Measurements from ENCODE around the gene G2E3. TPM values are rescaled to one million over a fixed set of nuclear protein-coding genes. Genes with fewer than 3 reads are reported as not detected.

Gene G2E3
- total and polyA plus RNA-seq, 2 donors from 2014 or later = 4.4 to 20.5 TPM

DNA sequence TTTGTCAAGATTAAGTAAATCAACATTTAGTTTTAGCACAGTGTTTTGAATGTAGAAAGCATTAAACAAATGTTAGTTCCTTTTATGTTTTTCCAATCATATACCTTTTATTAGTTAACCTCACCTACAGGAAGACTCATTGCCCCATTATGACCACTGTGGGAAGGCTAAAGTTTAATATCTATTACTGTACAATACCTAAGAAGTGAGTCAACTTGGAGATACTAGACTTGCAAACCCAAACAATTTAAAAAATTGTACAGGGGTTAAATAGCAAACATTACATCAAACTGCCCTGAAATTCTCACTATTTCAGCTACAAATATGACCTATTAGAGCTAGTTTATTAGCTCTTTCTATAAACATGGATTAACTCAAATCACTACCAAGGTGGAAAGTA lies 8.6 kb upstream of the G2E3 start:
- intact Hi-C loops (cut with DNase I) = no loop called here

DNA sequence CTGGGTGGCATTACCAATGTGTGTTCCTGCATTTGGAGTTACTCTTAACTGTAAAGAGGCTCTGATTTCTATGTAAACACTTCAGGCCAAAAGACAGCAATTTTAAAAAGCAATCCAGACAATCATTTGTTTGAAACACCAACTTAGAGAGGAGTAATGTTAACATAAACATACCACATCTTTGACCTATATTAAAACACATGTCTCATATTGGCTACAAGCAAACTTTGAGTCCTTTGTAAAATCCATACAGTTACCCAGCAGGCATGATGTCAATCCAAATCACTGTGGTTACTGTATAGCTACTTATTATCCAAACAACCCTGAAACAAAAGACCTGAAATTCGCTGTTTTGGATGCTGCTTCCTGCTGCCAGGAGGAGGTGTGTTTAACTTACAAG lies 7.5 kb upstream of the G2E3 start:
- DNase-seq (peak in 2 of 5 donors; percentile 14 to 16), FAIRE-seq (no peak)
- Histone ChIP-seq H3K4me1 (ENCODE audit: control insufficient read depth in 2 of 3, insufficient read depth in 2 of 3, low read depth in 1 of 3, low read length in 3 of 3) (no peaks in the 10 kb centered on the region), H3K36me3 (ENCODE audit: control insufficient read depth in 2 of 3, insufficient read depth in 3 of 3, low read length in 3 of 3) (no peaks in the 10 kb centered on the region), H3K4me3 (ENCODE audit: low read length in 3 of 3) (no peak overlapping the region), H3K27ac (ENCODE audit: low read depth in 2 of 2, low read length in 2 of 2) (no peak overlapping the region), H3K9ac (ENCODE audit: low read length in 3 of 3) (no peak overlapping the region), H3K27me3 (ENCODE audit: control insufficient read depth, insufficient read depth, low read length) (no peaks in the 10 kb centered on the region), H3K9me3 (ENCODE audit: control insufficient read depth in 2 of 3, insufficient read depth in 1 of 3, low read length in 3 of 3) (no peaks in the 10 kb centered on the region)
- TF ChIP-seq, protein P1, sequence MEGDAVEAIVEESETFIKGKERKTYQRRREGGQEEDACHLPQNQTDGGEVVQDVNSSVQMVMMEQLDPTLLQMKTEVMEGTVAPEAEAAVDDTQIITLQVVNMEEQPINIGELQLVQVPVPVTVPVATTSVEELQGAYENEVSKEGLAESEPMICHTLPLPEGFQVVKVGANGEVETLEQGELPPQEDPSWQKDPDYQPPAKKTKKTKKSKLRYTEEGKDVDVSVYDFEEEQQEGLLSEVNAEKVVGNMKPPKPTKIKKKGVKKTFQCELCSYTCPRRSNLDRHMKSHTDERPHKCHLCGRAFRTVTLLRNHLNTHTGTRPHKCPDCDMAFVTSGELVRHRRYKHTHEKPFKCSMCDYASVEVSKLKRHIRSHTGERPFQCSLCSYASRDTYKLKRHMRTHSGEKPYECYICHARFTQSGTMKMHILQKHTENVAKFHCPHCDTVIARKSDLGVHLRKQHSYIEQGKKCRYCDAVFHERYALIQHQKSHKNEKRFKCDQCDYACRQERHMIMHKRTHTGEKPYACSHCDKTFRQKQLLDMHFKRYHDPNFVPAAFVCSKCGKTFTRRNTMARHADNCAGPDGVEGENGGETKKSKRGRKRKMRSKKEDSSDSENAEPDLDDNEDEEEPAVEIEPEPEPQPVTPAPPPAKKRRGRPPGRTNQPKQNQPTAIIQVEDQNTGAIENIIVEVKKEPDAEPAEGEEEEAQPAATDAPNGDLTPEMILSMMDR (IDR thresholded peaks at IDR 0.05; ENCODE audit: borderline replicate concordance, extremely low read depth, insufficient read depth) = no peak
- intact Hi-C loops (cut with DNase I) = no loop called here

More for the DNA sequence above, 8.6 kb upstream of the G2E3 start:
- Histone ChIP-seq H3K27ac (ENCODE audit: low read depth in 2 of 2, low read length in 2 of 2) (no peak overlapping the region), H3K27me3 (ENCODE audit: control insufficient read depth, insufficient read depth, low read length) (no peaks in the 10 kb centered on the region), H3K4me3 (ENCODE audit: low read length in 3 of 3) (no peak overlapping the region), H3K4me1 (ENCODE audit: control insufficient read depth in 2 of 3, insufficient read depth in 2 of 3, low read depth in 1 of 3, low read length in 3 of 3) (no peaks in the 10 kb centered on the region), H3K9me3 (ENCODE audit: control insufficient read depth in 2 of 3, insufficient read depth in 1 of 3, low read length in 3 of 3) (no peaks in the 10 kb centered on the region), H3K9ac (ENCODE audit: low read length in 3 of 3) (no peak overlapping the region), H3K36me3 (ENCODE audit: control insufficient read depth in 2 of 3, insufficient read depth in 3 of 3, low read length in 3 of 3) (no peaks in the 10 kb centered on the region)
- DNase-seq (no peak), FAIRE-seq (no peak)
- TF ChIP-seq, protein P1 (IDR thresholded peaks at IDR 0.05; ENCODE audit: borderline replicate concordance, extremely low read depth, insufficient read depth) = no peak

DNA sequence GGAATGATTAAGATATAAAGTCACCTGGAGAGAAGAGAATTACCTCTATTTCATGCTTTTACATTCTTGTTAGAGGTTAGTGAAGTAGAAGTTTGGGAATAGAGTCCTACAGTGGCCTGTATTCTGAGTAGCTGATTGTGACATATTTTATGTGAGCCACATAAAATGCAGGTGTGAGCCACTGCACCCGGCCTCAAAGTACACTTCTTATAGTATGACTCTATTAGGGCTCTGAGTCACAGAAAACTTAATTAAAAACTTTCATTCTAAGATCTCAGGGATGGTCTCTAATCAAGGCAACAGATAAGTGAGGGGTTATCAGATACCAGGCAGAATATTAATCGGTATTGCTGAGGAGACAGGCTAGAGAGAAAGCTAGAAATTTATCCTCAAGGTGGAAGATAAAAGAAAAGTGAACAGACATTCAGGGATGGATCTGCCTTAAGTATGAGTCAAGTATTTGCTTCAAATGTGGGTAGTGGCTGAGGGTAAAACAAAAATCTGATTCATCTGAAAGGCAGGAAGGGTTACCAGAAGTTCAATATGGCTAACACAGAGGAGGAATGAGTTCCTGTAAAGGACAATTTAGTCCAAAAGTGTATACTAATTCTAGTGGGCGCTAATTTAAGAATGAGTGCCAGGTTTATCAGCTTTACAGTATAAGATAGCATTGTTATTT lies 5.5 kb upstream of the G2E3 start:
- no peak for FAIRE-seq
- TF ChIP-seq, protein P1 (IDR thresholded peaks at IDR 0.05; ENCODE audit: borderline replicate concordance, extremely low read depth, insufficient read depth) = no peak
- H3K9me3 ChIP-seq (ENCODE audit: control insufficient read depth in 2 of 3, insufficient read depth in 1 of 3, low read length in 3 of 3) = no peaks in the 10 kb centered on the region
- no peak overlapping the region for H3K4me3 ChIP-seq (ENCODE audit: low read length in 3 of 3)
- H3K27ac ChIP-seq (ENCODE audit: low read depth in 2 of 2, low read length in 2 of 2) = no peak overlapping the region
- DNase-seq = no peak
- H3K4me1 ChIP-seq (ENCODE audit: control insufficient read depth in 2 of 3, insufficient read depth in 2 of 3, low read depth in 1 of 3, low read length in 3 of 3) = peaks cover 0 to 2% (median 0%) of the 10 kb centered on the region in 3 donors
- H3K36me3 ChIP-seq (ENCODE audit: control insufficient read depth in 2 of 3, insufficient read depth in 3 of 3, low read length in 3 of 3) = no peaks in the 10 kb centered on the region
- no peak overlapping the region for H3K9ac ChIP-seq (ENCODE audit: low read length in 3 of 3)
- H3K27me3 ChIP-seq (ENCODE audit: control insufficient read depth, insufficient read depth, low read length) = no peaks in the 10 kb centered on the region
- intact Hi-C loops (cut with DNase I) = no loop called here

DNA sequence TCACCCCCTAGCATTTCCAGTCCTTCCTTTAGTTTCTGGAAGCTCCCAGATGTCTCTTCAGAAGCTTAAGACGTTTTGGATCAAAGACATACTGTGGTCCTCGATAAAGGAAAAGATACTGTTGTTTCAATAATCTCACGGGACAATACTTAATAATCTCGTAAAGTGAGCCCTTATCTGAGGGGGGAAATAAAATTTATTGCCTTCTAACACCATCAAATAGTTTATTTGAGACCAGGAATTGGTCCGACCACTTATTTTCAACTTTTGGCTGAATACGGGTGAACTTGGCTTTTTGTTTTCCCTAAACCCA lies 640 bp upstream of the G2E3 start:
- TF ChIP-seq, protein P1 (IDR thresholded peaks at IDR 0.05; ENCODE audit: borderline replicate concordance, extremely low read depth, insufficient read depth) = no peak
- peak overlapping the region; percentile 64 to 93 (median 72) for H3K9ac ChIP-seq (ENCODE audit: low read length in 3 of 3)
- DNase-seq (no peak), FAIRE-seq (no peak)
- no peaks in the 10 kb centered on the region for H3K9me3 ChIP-seq (ENCODE audit: control insufficient read depth in 2 of 3, insufficient read depth in 1 of 3, low read length in 3 of 3)
- peak overlapping the region; percentile 88 to 97 (median 90) for H3K4me3 ChIP-seq (ENCODE audit: low read length in 3 of 3)
- peak overlapping the region in 1 of 2 donors; percentile 11 for H3K27ac ChIP-seq (ENCODE audit: low read depth in 2 of 2, low read length in 2 of 2)
- H3K36me3 ChIP-seq (ENCODE audit: control insufficient read depth in 2 of 3, insufficient read depth in 3 of 3, low read length in 3 of 3) = no peaks in the 10 kb centered on the region
- no peaks in the 10 kb centered on the region for H3K27me3 ChIP-seq (ENCODE audit: control insufficient read depth, insufficient read depth, low read length)
- peaks cover 0 to 2% (median 0%) of the 10 kb centered on the region in 3 donors for H3K4me1 ChIP-seq (ENCODE audit: control insufficient read depth in 2 of 3, insufficient read depth in 2 of 3, low read depth in 1 of 3, low read length in 3 of 3)
- intact Hi-C loops (cut with DNase I) = no loop called here
